ENCODE data around the gene NANS.
"Not testable (repeated sequence)": the region's sequence is repeated elsewhere in the genome, so short reads cannot be mapped to it uniquely, and the experiment has no call there.

Gene NANS

DNA sequence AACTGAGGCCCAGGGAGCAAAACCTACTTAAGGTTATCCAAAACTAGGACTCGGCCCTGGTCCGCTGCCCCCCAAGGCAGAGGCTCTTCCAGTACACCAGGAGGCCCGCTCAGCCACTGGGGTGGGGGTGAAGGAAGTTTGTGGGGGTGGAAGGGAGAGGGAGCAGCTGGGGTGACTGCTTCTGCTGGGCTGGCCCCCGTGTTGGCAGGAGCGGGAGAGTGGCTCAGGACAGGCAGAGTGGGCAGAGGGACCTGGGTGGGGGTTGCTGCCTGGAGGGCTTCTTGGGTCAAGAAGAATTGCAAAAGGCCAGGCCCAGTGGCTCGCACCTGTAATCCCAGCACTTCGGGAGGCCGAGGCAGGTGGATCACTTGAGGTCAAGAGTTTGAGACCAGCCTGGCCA is 70.7 kb downstream of the NANS start:
- Histone ChIP-seq H3K9ac (ENCODE audit: low read length) (no peak overlapping the region), H3K4me1 (ENCODE audit: insufficient read depth, low read length) (no peaks in the 10 kb centered on the region), H3K9me3 (ENCODE audit: low read length) (no peaks in the 10 kb centered on the region), H3K4me3 (ENCODE audit: low read depth in 1 of 2, low read length in 2 of 2) (no peak overlapping the region), H3K27ac (ENCODE audit: low read depth, low read length) (no peak overlapping the region), H3K36me3 (ENCODE audit: insufficient read depth, low read length) (no peaks in the 10 kb centered on the region), H3K27me3 (ENCODE audit: control insufficient read depth in 1 of 2, insufficient read depth in 2 of 2, low read length in 2 of 2) (no peaks in the 10 kb centered on the region)

DNA sequence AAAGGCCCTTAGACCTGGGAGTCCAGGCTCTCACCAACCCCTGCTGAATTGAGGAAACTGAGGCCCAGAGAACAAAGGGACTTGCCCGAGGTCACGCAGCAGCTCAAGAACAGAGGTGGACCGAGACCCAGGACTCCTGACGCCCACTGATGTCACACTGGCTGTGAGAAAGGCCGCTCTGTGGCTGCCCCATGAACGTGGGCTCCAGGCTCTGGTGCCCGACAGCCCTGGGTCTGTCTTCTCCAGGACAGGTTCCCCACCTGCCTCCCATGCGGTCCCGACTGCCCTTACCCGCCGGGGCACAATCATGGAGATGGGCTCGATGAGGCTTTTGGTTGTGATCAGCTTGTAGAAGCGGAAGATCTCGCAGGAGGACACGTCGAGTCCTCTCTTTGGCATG is 71.8 kb downstream of the NANS start:
- Histone ChIP-seq H3K27me3 (ENCODE audit: control insufficient read depth in 1 of 2, insufficient read depth in 2 of 2, low read length in 2 of 2) (no peaks in the 10 kb centered on the region), H3K27ac (ENCODE audit: low read depth, low read length) (no peak overlapping the region), H3K9me3 (ENCODE audit: low read length) (no peaks in the 10 kb centered on the region), H3K4me3 (ENCODE audit: low read depth in 1 of 2, low read length in 2 of 2) (no peak overlapping the region), H3K36me3 (ENCODE audit: insufficient read depth, low read length) (no peaks in the 10 kb centered on the region), H3K4me1 (ENCODE audit: insufficient read depth, low read length) (no peaks in the 10 kb centered on the region), H3K9ac (ENCODE audit: low read length) (no peak overlapping the region)

- H3K4me1 ChIP-seq (ENCODE audit: insufficient read depth, low read length), result no peaks in the 10 kb centered on the region
- no peaks in the 10 kb centered on the region for H3K36me3 ChIP-seq (ENCODE audit: insufficient read depth, low read length)
- no peak overlapping the region for H3K4me3 ChIP-seq (ENCODE audit: low read depth in 1 of 2, low read length in 2 of 2)
- H3K27me3 ChIP-seq (ENCODE audit: control insufficient read depth in 1 of 2, insufficient read depth in 2 of 2, low read length in 2 of 2), result no peaks in the 10 kb centered on the region
- no peak overlapping the region for H3K9ac ChIP-seq (ENCODE audit: low read length)
- no peaks in the 10 kb centered on the region for H3K9me3 ChIP-seq (ENCODE audit: low read length)
- no peak overlapping the region for H3K27ac ChIP-seq (ENCODE audit: low read depth, low read length)
Observed at GRCh38 chr9:98129451-98129881, 72.9 kb downstream of the NANS start.

GRCh38 chr9:98130060-98130459 is 73.5 kb downstream of the NANS start:
- H3K9me3 ChIP-seq (ENCODE audit: low read length); H3K27ac ChIP-seq (ENCODE audit: low read depth, low read length); H3K36me3 ChIP-seq (ENCODE audit: insufficient read depth, low read length); H3K4me1 ChIP-seq (ENCODE audit: insufficient read depth, low read length); H3K9ac ChIP-seq (ENCODE audit: low read length); H3K4me3 ChIP-seq (ENCODE audit: low read depth in 1 of 2, low read length in 2 of 2); H3K27me3 ChIP-seq (ENCODE audit: control insufficient read depth in 1 of 2, insufficient read depth in 2 of 2, low read length in 2 of 2): not testable (repeated sequence)

GRCh38 chr9:98130576-98131228 is 74.2 kb downstream of the NANS start:
- Histone ChIP-seq H3K36me3 (ENCODE audit: insufficient read depth, low read length) (no peaks in the 10 kb centered on the region), H3K9me3 (ENCODE audit: low read length) (no peaks in the 10 kb centered on the region), H3K4me3 (ENCODE audit: low read depth in 1 of 2, low read length in 2 of 2) (no peak overlapping the region), H3K27ac (ENCODE audit: low read depth, low read length) (no peak overlapping the region), H3K4me1 (ENCODE audit: insufficient read depth, low read length) (no peaks in the 10 kb centered on the region), H3K9ac (ENCODE audit: low read length) (no peak overlapping the region), H3K27me3 (ENCODE audit: control insufficient read depth in 1 of 2, insufficient read depth in 2 of 2, low read length in 2 of 2) (no peaks in the 10 kb centered on the region)

DNA sequence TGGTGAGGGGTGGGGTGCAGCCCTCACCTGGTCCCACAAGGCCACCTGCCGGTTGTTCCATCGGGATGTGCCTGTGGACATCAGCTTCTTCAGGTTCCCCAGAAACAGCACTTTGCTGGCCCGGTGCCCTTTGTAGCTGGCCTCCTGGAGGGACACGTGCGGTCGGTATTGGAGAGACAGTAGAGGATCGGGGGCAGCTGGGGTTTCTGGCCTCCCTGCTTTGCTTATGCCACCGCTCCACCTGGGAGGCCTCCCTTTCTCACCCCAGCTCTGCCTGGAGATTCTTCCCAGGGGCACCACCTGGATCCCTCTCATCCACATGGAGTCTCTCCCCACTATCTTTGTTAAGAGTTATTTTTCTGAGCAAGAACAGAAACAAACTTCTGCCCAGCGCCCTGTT is 75.6 kb downstream of the NANS start:
- H3K9me3 ChIP-seq (ENCODE audit: low read length), result no peaks in the 10 kb centered on the region
- no peak overlapping the region for H3K27ac ChIP-seq (ENCODE audit: low read depth, low read length)
- H3K4me1 ChIP-seq (ENCODE audit: insufficient read depth, low read length), result no peaks in the 10 kb centered on the region
- H3K27me3 ChIP-seq (ENCODE audit: control insufficient read depth in 1 of 2, insufficient read depth in 2 of 2, low read length in 2 of 2), result no peaks in the 10 kb centered on the region
- H3K9ac ChIP-seq (ENCODE audit: low read length), result no peak overlapping the region
- no peak overlapping the region for H3K4me3 ChIP-seq (ENCODE audit: low read depth in 1 of 2, low read length in 2 of 2)
- H3K36me3 ChIP-seq (ENCODE audit: insufficient read depth, low read length), result no peaks in the 10 kb centered on the region
